Heart left ventricle (tissue), 16 donors: Measurements from ENCODE around the gene PLCB2. TPM values are rescaled to one million over a fixed set of nuclear protein-coding genes. Genes with fewer than 3 reads are reported as not detected.

ENCODE experiments used
- ATAC-seq, 4 donors: fragments of 200-7000 bp; cut with Tn5 transposase; one replicate each; pipeline ENCODE4 v1.9.1; 2020 to 2022; ENCODE audit warnings: moderate library complexity in 4 of 4, mild to moderate bottlenecking in 3 of 4, moderate number of reproducible peaks in 1 of 4
- DNase-seq, 5 donors: peaks; one replicate each; pipeline ENCODE4 v3.0.0-alpha.2; 2020
- H3K27ac ChIP-seq, 12 donors: fragments of 200-600 bp; sonication (generic) in 4 of 12; one replicate each; pipeline versions ENCODE4 v1.5.0 to v1.8.0; 2016 to 2022; ENCODE audit warnings: mild to moderate bottlenecking in 2 of 12
- H3K27me3 ChIP-seq, 9 donors: fragments of 200-600 bp; sonication (generic) in 2 of 9; one replicate each; pipeline versions ENCODE4 v1.5.1 to v1.8.0; 2016 to 2022; ENCODE audit warnings: mild to moderate bottlenecking in 3 of 9
- H3K36me3 ChIP-seq, 9 donors: fragments of 200-600 bp; sonication (generic) in 2 of 9; one replicate each; pipeline versions ENCODE4 v1.5.0 to v1.8.0; 2018 to 2022; ENCODE audit warnings: mild to moderate bottlenecking in 2 of 9
- H3K4me1 ChIP-seq, 12 donors: fragments of 200-600 bp; sonication (generic) in 4 of 12; one replicate each; pipeline versions ENCODE4 v1.5.0 to v1.8.0; 2016 to 2022; ENCODE audit warnings: mild to moderate bottlenecking in 3 of 12
- H3K4me3 ChIP-seq, 12 donors: fragments of 200-600 bp; sonication (generic) in 4 of 12; one replicate each; pipeline versions ENCODE4 v1.5.0 to v1.8.0; 2017 to 2022; ENCODE audit warnings: mild to moderate bottlenecking in 9 of 12, moderate library complexity in 4 of 12
- H3K9me3 ChIP-seq, 12 donors: fragments of 200-600 bp; sonication (generic) in 4 of 12; one replicate each; pipeline versions ENCODE4 v1.5.0 to v1.8.0; 2016 to 2022; ENCODE audit warnings: mild to moderate bottlenecking in 1 of 12
- CTCF ChIP-seq, 12 donors: fragments of 200-600 bp; sonication (generic) in 4 of 12; IDR thresholded peaks; one replicate each; pipeline versions ENCODE4 v1.5.0 to v1.8.0; 2018 to 2022; ENCODE audit warnings: antibody characterized with exemption in 12 of 12, mild to moderate bottlenecking in 5 of 12
- POLR2A ChIP-seq, 2 donors: fragments of 450-650 bp; IDR thresholded peaks; one replicate each; pipeline ENCODE4 v1.6.1; 2017; ENCODE audit warnings: antibody characterized with exemption in 2 of 2, mild to moderate bottlenecking in 2 of 2, moderate library complexity in 2 of 2
- WGBS, 4 donors: extraction: QIAGEN DNeasy Blood & Tissue Kit in 2 of 4; methylation state at CpG; one replicate each; pipeline versions ENCODE4 v1.1.5 to v1.1.7; 2013 to 2018; 5-methylcytosine and 5-hydroxymethylcytosine counted together
- intact Hi-C, 10 donors: fragments of 100-400 bp; cut with DNase I; formaldehyde crosslinking; loops; one replicate each; pipeline versions ENCODE4 v1.11.1 to v1.14.2; 2022
- polyA plus RNA-seq, 2 donors: library from polyadenylated mRNA; stranded (reverse); fragments of 200-250 nt; gene quantifications; one replicate each; pipeline ENCODE4 v1.2.3, GENCODE V29; 2013
- total RNA-seq, 9 donors: library from RNA; depleted of rRNA in 2 of 9; stranded (reverse); fragments of >200 nt in 2 of 9; fragmentation: NEBNext Ultra II Directional in 3 of 9; extraction: Animal tissue kit (Norgen Biotek cat#: 25700) in 3 of 9; gene quantifications; one replicate each; pipeline versions ENCODE4 v1.1.0 to v1.2.4, GENCODE V29; 2016 to 2023
- donor health status: ischemic (EF 13 %, LVEDD 7.1; RV severe dilation, severe dysfunction).
- donor health status: healthy with polysubstance abuse.
- donor health status: DM: no; HTN: yes; CAD: no.
- donor health status: DM: no; HTN: no; CAD: no.
- donor health status: ischemic (EF 25% LVEDD 6.9; RV normal size, moderate dysfunction).
- donor health status: ischemic (EF 25% LVEDD 5.7; RV mildly dilated, moderate dysfunction).
- donor health status: healthy.
- donor health status: DM: yes; HTN: yes; CAD: no.
- donor health status: ischemic (EF 35%, LVEDD 5.7; RV mildly dilated, moderate dysfunction).
- donor health status: nonischemic (EF 11% LVEDD 7.7; RV severe dilation, severe dysfunction).
- donor health status: DM: yes; HTN: yes; CAD: no.
- donor health status: PGD.
- donor health status: ischemic (EF 29% LVEDD 5.4; RV normal size, mild dysfunction).
- donor health status: nonischemic (EF 23%, LVEDD 6.1; RV moderate dilation, normal function).

Gene PLCB2
- total and polyA plus RNA-seq, 11 donors = 1.6 to 46.2 (median 4.8) TPM

GRCh38 chr15:40344217-40344616 lies 36.5 kb upstream of the PLCB2 start:
- Histone ChIP-seq H3K4me3 (no peak overlapping the region), H3K27ac (peak overlapping the region in 11 of 12 donors; percentile 62 to 100 (median 96)), H3K27me3 (no peaks in the 10 kb centered on the region), H3K36me3 (no peaks in the 10 kb centered on the region), H3K4me1 (peaks cover 14 to 63% (median 46%) of the 10 kb centered on the region in 12 donors), H3K9me3 (no peaks in the 10 kb centered on the region)
- WGBS, 4 donors = 49 to 56% (median 51%) methylated on average over 3 to 6 of the region's 6 CpGs
- intact Hi-C loops = loop anchor here in 7 of 10 donors (1.0 to 5.0 kb wide), 3 partner anchors 77 to 78 kb away; no protein-coding TSS in a partner anchor
- DNase-seq = no peak
- ATAC-seq = no peak
- TF ChIP-seq CTCF (IDR thresholded peaks at IDR 0.05) (no peak), POLR2A (IDR thresholded peaks at IDR 0.05) (no peak)

GRCh38 chr15:40343512-40343911 lies 35.8 kb upstream of the PLCB2 start:
- ATAC-seq = peak in 2 of 4 donors; percentile 0 to 47
- Histone ChIP-seq H3K4me3 (no peak overlapping the region), H3K27ac (peak overlapping the region; percentile 26 to 100 (median 96)), H3K9me3 (no peaks in the 10 kb centered on the region), H3K4me1 (peaks cover 17 to 66% (median 52%) of the 10 kb centered on the region in 12 donors), H3K36me3 (no peaks in the 10 kb centered on the region), H3K27me3 (no peaks in the 10 kb centered on the region)
- TF ChIP-seq POLR2A (IDR thresholded peaks at IDR 0.05) (peak in 1 of 2 donors; percentile 28), CTCF (IDR thresholded peaks at IDR 0.05) (no peak)
- whole genome bisulfite sequencing, 4 donors = 65 to 73% (median 68%) methylated on average over 10 of the region's 10 CpGs
- intact Hi-C loops = loop anchor here in 5 of 10 donors (5.0 kb wide), 1 partner anchor 79 kb away; no protein-coding TSS in a partner anchor
- peak in 4 of 5 donors; percentile 62 to 72 (median 66) for DNase-seq

- 44 to 73% (median 60%) methylated on average over 6 to 7 of the region's 7 CpGs for WGBS, 4 donors
- H3K4me1 ChIP-seq = peaks cover 24 to 70% (median 61%) of the 10 kb centered on the region in 12 donors
Observed at GRCh38 chr15:40342416-40343320, 34.9 kb upstream of the PLCB2 start.

More at GRCh38 chr15:40342416-40343320, 34.9 kb upstream of the PLCB2 start:
- TF ChIP-seq POLR2A (IDR thresholded peaks at IDR 0.05) (no peak), CTCF (IDR thresholded peaks at IDR 0.05) (no peak)
- ATAC-seq (no peak), DNase-seq (peak in 2 of 5 donors; percentile 20 to 26)
- intact Hi-C loops = loop anchor here in 5 of 10 donors (5.0 kb wide), 1 partner anchor 80 kb away; no protein-coding TSS in a partner anchor
- Histone ChIP-seq H3K27me3 (no peaks in the 10 kb centered on the region), H3K4me3 (no peak overlapping the region), H3K27ac (peak overlapping the region in 11 of 12 donors; percentile 68 to 100 (median 97)), H3K36me3 (no peaks in the 10 kb centered on the region), H3K9me3 (no peaks in the 10 kb centered on the region)
